ENCODE measurements around the gene CHRND. TPM values are rescaled to one million over a fixed set of nuclear protein-coding genes. Genes with fewer than 3 reads are reported as not detected.

The CHRND gene
- total and polyA plus RNA-seq, 2 of the 8 experiments (the other 6 are each of a cell fraction or from before 2014, with no cell fraction given): 0.24 TPM; not detected in 1

DNA sequence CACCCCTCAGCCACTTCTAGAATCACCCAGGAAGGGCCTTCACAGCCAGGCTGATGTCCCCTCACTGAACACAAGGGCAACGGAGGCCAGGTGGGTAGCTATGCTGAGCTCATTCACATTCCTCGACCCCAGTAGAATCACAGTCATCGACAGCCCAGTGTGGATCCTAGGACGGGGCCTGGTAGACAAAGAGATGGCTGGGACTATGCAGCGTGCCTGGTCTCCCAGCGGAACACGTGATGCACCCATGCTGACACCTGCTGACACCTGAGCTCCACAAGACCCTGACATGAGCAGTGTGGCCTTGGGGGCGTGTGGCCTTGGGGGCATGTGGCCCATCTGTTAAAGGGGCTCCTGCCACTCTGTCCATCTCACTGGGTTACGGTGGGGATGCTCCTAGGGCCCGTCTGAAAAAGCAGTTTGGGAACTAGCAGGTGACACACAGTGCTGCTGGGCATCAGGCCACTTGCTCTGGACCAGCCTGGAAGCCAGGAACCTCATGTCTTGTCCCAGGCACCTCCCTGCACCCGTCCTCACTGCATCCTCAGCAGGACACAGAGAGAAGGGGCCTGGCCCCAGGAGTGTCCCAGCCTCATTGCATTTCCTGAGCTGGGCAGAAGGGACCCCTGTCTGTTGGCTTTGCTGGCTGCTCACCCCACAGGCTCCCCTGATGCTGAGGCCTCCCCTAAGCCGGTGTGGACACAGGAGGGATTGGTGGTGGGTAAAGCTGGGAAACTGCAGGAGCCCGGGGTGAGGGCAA, 48.0 kb upstream of the CHRND start (continued):
- TF ChIP-seq NRF1 (IDR thresholded peaks at IDR 0.05; ENCODE audit: low read depth, low read length) (no peak), RAD21 (IDR thresholded peaks at IDR 0.05 in 1 of 2, conservative IDR thresholded peaks at IDR 0.05 in 1 of 2; ENCODE audit: low read depth in 2 of 2, low read length in 2 of 2) (no peak), EP300 (IDR thresholded peaks at IDR 0.05; ENCODE audit: borderline replicate concordance in 1 of 2, low read depth in 2 of 2, low read length in 2 of 2) (no peak), TEAD4 (IDR thresholded peaks at IDR 0.05; ENCODE audit: low read depth, low read length) (no peak), SIX5 (IDR thresholded peaks at IDR 0.05; ENCODE audit: low read depth, low read length) (no peak)
